Loucy (cell line): Measurements from ENCODE around the gene TMEM131.

ENCODE experiments used
- CTCF ChIP-seq: fragments of 200-600 bp; sonication (generic); conservative IDR thresholded peaks from 2 replicates; pipeline ENCODE4 v1.5.1; 2014; ENCODE audit warnings: mild to moderate bottlenecking, antibody characterized with exemption, low read length
- EZH2phosphoT487 ChIP-seq: fragments of 200-600 bp; IDR thresholded peaks from 2 replicates; pipeline ENCODE4 v1.6.1; 2018; ENCODE audit warnings: antibody characterized with exemption, mild to moderate bottlenecking, moderate library complexity, borderline replicate concordance

GRCh38 chr2:97868986-97869721 lies 126.6 kb downstream of the TMEM131 start:
- no peak for TF ChIP-seq CTCF
- no peak for TF ChIP-seq EZH2phosphoT487
